Thymus (tissue), 11 donors: ENCODE data around the gene OR52B6. TPM values are rescaled to one million over a fixed set of nuclear protein-coding genes. Genes with fewer than 3 reads are reported as not detected.
"Not testable (repeated sequence)": the region's sequence is repeated elsewhere in the genome, so short reads cannot be mapped to it uniquely, and the experiment has no call there.

Experiments
- DNase-seq, 9 donors: peaks; one replicate each; pipeline ENCODE4 v3.0.0-alpha.2; 2013; ENCODE audit warnings: low spot score in 9 of 9, low read depth in 6 of 9, missing footprints in 1 of 9
- H3K27ac ChIP-seq, 2 donors: one replicate each; pipeline ENCODE4 v1.5.1; 2013; ENCODE audit warnings: control low read depth in 1 of 2, low read depth in 1 of 2, low read length in 1 of 2, mild to moderate bottlenecking in 1 of 2, moderate library complexity in 1 of 2
- H3K27me3 ChIP-seq, 2 donors: one replicate each; pipeline ENCODE4 v1.5.1; 2013; ENCODE audit warnings: low read length in 1 of 2; ENCODE audit not compliant: control insufficient read depth in 2 of 2, insufficient read depth in 1 of 2
- H3K36me3 ChIP-seq, 2 donors: one replicate each; pipeline ENCODE4 v1.5.1; 2013; ENCODE audit warnings: low read length in 1 of 2, mild to moderate bottlenecking in 1 of 2, moderate library complexity in 1 of 2; ENCODE audit not compliant: control insufficient read depth in 2 of 2, insufficient read depth in 2 of 2
- H3K4me1 ChIP-seq, 2 donors: one replicate each; pipeline ENCODE4 v1.5.1; 2013; ENCODE audit warnings: low read length in 2 of 2; ENCODE audit not compliant: control insufficient read depth in 2 of 2, insufficient read depth in 2 of 2
- H3K4me3 ChIP-seq, 2 donors: one replicate each; pipeline ENCODE4 v1.5.1; 2013; ENCODE audit warnings: low read length in 2 of 2, control low read depth in 1 of 2, mild to moderate bottlenecking in 1 of 2
- H3K9me3 ChIP-seq, 2 donors: one replicate each; pipeline ENCODE4 v1.5.1; 2013; ENCODE audit warnings: low read length in 1 of 2, mild to moderate bottlenecking in 1 of 2; ENCODE audit not compliant: control insufficient read depth in 2 of 2, insufficient read depth in 1 of 2
- WGBS: extraction: QIAGEN DNeasy Blood & Tissue Kit; methylation state at CpG from one replicate; pipeline ENCODE4 v1.1.7; 2013; 5-methylcytosine and 5-hydroxymethylcytosine counted together
- polyA plus RNA-seq: library from polyadenylated mRNA; stranded (reverse); fragments of 200-250 nt; gene quantifications from one replicate; pipeline ENCODE4 v1.2.3, GENCODE V29; 2013
- total RNA-seq: library from RNA; stranded (reverse); fragments of 120-200 nt; gene quantifications from one replicate; pipeline ENCODE4 v1.2.4, GENCODE V29; 2013
- donor health status: healthy.

Gene OR52B6
- total and polyA plus RNA-seq, 2 donors = not detected

DNA sequence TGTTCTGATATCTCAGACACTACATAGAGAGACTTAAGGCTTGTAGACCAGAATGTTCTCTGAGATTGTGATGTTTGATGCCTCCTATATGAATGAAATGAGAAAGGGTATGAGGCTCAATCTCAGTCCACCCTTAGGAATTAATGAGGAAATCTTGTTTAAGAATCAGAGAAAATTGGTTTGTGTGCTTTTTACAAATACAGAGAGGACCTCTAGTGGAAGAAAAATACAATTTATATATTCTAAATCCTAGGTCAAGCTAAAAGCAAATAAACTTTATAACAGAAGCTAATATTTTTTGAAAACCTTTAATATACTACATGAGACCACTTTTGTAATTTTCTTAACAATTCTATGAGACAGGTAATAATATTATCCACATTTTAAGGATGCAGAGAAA, 27.3 kb upstream of the OR52B6 start:
- H3K9me3 ChIP-seq = no peaks in the 10 kb centered on the region
- no peak for DNase-seq
- no peak overlapping the region for H3K4me3 ChIP-seq
- H3K36me3 ChIP-seq = no peaks in the 10 kb centered on the region
- H3K27ac ChIP-seq = no peak overlapping the region
- no peaks in the 10 kb centered on the region for H3K27me3 ChIP-seq
- H3K4me1 ChIP-seq = no peaks in the 10 kb centered on the region

DNA sequence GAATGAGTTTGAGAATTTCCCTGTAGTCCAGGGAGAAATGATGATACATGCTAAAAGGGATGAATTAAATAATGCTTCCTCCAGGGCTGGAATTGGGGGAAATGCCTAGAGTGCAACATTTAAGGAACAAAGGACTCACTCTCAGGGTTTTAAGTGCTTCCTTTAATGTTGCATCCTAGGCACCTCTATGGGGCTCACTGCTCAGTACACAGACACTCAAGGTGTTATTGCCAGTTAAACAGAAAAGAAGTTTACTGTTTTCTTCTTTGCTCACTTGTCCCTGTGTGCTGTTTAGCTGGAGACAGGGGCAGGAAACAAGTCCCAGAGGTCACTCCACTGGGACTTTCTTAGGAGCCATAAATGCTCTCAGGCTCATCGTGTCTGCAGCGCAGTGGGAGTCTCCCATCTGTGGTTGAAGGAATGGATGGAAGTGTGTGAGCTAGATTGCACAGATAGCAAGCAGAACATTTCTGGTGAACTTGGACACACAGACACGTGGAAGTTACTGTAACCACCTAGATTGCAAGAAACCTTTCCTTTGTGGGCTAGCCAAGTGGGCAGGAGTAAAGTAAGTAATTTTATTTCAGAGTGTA, 24.0 kb upstream of the OR52B6 start:
- Histone ChIP-seq H3K4me1 (no peaks in the 10 kb centered on the region), H3K9me3 (no peaks in the 10 kb centered on the region), H3K27me3 (no peaks in the 10 kb centered on the region), H3K36me3 (no peaks in the 10 kb centered on the region), H3K27ac (no peak overlapping the region), H3K4me3 (no peak overlapping the region)
- no peak for DNase-seq
- 82% methylated on average over 3 of the region's 3 CpGs for WGBS

DNA sequence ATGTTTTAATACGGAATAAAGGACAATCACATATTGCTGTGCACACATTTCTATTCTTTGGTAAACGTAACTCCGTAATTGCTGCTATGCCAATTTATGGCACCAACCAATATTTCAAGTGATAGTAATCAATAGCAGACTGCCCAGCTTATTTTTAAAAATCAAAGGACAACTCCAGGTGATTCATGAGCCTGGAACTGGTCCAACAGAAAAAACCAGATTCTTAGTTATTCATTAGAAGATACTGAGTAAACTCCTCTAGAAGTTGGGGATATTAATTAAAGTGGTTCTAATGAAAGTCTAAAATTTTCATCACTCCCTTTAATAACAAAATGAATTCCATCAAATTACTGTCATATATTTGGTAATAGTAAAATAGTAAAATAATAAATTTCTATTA, 22.9 kb upstream of the OR52B6 start:
- no peak overlapping the region for H3K27ac ChIP-seq
- no peaks in the 10 kb centered on the region for H3K36me3 ChIP-seq
- 32% methylated on average over 3 of the region's 3 CpGs for WGBS
- no peaks in the 10 kb centered on the region for H3K9me3 ChIP-seq
- H3K4me3 ChIP-seq = no peak overlapping the region
- H3K4me1 ChIP-seq = no peaks in the 10 kb centered on the region
- no peaks in the 10 kb centered on the region for H3K27me3 ChIP-seq
- no peak for DNase-seq

DNA sequence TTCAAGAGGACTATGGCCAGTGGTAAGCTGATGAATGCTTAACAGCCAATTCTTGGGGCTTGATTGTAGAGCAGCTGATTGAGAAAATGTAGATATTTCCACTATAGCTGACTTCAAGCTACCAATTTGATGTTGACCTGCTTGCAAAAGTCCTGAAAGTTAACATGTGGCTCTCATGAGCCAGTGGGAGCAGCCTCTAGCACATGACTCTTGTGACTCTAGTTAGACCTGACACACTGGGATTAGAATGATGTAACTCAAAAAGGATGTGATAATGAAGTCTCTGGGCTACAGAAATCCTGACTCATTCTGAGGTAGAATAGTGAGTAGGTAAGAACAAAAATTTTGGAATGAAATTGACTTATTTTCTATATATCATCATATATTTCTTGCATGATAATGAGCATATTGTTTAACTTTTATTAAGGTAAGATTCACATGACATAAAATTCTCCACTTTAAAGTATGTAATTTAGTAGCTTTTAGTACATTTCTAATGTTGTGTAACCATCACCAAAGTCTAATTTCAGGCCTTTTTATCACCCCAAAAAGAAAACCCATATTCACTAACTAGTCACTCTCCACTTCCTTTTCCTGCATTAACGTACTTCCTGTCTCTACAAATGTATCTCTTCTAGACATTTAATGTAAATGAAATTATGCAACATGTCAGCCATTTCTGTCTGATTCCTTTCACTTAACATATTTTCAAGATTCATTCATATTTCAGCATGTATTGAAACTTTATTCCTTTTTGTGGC, 16.2 kb upstream of the OR52B6 start:
- Histone ChIP-seq H3K36me3 (no peaks in the 10 kb centered on the region), H3K4me1 (no peaks in the 10 kb centered on the region), H3K9me3 (no peaks in the 10 kb centered on the region), H3K27ac (no peak overlapping the region), H3K4me3 (no peak overlapping the region), H3K27me3 (no peaks in the 10 kb centered on the region)
- WGBS = 69% methylated on average over 1 of the region's 1 CpG
- DNase-seq = no peak

DNA sequence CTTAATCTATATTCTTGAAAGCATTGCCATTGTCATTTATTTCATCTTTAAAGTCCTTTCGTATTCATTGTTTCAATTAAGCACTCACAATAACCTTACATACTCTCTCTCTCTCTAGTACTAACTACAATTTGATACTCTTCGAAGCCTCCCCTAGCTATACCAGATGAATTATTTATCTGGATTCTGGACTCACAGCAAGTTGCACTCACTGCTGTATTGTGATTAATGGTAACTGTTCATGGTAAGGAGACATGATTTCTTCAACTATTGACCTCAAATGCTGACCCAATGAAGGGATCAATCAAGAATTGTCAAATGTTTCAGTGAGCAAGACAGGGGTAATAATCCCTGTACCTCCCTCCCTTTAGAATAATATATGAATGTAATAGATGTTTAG, 6.0 kb upstream of the OR52B6 start:
- 99% methylated on average over 2 of the region's 2 CpGs for WGBS
- Histone ChIP-seq H3K36me3 (no peaks in the 10 kb centered on the region), H3K4me3 (no peak overlapping the region), H3K9me3 (no peaks in the 10 kb centered on the region), H3K4me1 (no peaks in the 10 kb centered on the region), H3K27me3 (no peaks in the 10 kb centered on the region), H3K27ac (no peak overlapping the region)
- DNase-seq = no peak

DNA sequence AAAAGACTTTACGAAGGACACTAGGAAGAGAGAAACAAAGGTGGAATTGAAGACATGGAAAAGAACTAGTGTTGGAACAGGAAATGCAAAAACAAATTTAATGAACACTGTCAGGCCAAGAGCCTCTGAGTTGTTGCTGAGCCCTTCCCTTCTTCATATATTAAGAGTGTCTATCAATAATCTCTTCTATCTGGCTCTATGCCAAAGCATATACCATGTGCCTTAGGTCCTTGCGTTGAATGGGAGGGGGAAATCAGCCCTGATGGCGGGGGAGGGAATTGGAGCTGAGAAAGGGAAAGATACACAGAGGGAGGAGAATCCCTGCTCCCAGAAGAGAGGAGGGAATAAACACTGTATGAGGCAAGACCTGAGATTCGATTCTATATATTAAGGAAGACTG, 5.5 kb upstream of the OR52B6 start:
- Histone ChIP-seq H3K9me3 (no peaks in the 10 kb centered on the region), H3K27me3 (no peaks in the 10 kb centered on the region), H3K36me3 (no peaks in the 10 kb centered on the region), H3K4me3 (no peak overlapping the region), H3K4me1 (no peaks in the 10 kb centered on the region), H3K27ac (no peak overlapping the region)
- WGBS = 92% methylated on average over 4 of the region's 4 CpGs
- DNase-seq = no peak

DNA sequence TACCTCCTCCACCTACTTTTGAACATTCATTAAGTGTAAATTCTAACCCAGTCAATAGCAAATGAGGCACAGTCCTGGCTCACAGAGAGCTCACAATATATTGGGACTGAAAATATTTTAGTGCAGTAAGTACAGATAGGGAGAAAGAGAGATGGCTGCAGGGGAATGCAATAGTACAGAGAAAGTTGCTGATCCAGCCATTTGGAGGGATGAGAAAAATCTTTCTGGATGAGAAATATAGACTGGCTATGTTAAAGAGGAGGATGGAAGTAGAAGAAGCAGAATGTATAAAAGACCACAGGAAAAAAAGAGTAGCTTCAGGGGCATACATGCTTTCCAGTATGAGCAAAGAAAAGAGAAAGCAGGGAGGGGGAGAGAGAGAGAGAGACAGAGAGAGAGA, 3.6 kb upstream of the OR52B6 start:
- H3K27me3 ChIP-seq = no peaks in the 10 kb centered on the region
- no peak overlapping the region for H3K27ac ChIP-seq
- no peaks in the 10 kb centered on the region for H3K9me3 ChIP-seq
- H3K4me1 ChIP-seq = no peaks in the 10 kb centered on the region
- no peaks in the 10 kb centered on the region for H3K36me3 ChIP-seq
- DNase-seq = no peak
- H3K4me3 ChIP-seq = no peak overlapping the region

DNA sequence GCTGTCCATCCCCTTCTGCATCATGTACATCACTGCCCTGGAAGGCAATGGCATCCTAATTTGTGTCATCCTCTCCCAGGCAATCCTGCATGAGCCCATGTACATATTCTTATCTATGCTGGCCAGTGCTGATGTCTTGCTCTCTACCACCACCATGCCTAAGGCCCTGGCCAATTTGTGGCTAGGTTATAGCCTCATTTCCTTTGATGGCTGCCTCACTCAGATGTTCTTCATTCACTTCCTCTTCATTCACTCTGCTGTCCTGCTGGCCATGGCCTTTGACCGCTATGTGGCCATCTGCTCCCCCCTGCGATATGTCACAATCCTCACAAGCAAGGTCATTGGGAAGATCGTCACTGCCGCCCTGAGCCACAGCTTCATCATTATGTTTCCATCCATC, 337 bp downstream of the OR52B6 start:
- Histone ChIP-seq H3K4me3 (no peak overlapping the region), H3K36me3 (no peaks in the 10 kb centered on the region), H3K27me3 (no peaks in the 10 kb centered on the region), H3K27ac (no peak overlapping the region), H3K4me1 (no peaks in the 10 kb centered on the region), H3K9me3 (no peaks in the 10 kb centered on the region)
- DNase-seq = no peak
- 83% methylated on average over 4 of the region's 4 CpGs for WGBS

DNA sequence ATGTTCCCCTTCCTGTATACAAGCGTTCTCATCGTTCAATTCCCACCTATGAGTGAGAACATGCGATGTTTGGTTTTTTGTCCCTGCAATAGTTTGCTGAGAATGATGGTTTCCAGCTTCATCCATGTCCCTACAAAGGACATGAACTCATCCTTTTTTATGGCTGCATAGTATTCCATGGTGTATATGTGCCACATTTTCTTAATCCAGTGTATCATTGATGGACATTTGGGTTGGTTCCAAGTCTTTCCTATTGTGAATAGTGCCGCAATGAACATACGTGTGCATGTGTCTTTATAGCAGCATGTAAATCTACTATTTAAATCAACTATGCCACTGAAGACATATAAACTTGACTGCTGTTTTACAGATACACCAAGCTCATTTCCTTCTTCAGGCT, 3.8 kb downstream of the OR52B6 start:
- H3K36me3 ChIP-seq, DNase-seq, H3K4me1 ChIP-seq, H3K27ac ChIP-seq, H3K9me3 ChIP-seq, H3K27me3 ChIP-seq, H3K4me3 ChIP-seq: not testable (repeated sequence)
- WGBS = 91% methylated on average over 5 of the region's 5 CpGs
